GM19193 (cell line): ENCODE data around the gene PSMD4.

Experiments used
- POLR2A ChIP-seq: IDR thresholded peaks from 4 replicates; pipeline ENCODE4 v1.6.1; 2011; ENCODE audit not compliant: insufficient read depth, insufficient read length; ENCODE audit errors: extremely low read depth

The PSMD4 gene

DNA sequence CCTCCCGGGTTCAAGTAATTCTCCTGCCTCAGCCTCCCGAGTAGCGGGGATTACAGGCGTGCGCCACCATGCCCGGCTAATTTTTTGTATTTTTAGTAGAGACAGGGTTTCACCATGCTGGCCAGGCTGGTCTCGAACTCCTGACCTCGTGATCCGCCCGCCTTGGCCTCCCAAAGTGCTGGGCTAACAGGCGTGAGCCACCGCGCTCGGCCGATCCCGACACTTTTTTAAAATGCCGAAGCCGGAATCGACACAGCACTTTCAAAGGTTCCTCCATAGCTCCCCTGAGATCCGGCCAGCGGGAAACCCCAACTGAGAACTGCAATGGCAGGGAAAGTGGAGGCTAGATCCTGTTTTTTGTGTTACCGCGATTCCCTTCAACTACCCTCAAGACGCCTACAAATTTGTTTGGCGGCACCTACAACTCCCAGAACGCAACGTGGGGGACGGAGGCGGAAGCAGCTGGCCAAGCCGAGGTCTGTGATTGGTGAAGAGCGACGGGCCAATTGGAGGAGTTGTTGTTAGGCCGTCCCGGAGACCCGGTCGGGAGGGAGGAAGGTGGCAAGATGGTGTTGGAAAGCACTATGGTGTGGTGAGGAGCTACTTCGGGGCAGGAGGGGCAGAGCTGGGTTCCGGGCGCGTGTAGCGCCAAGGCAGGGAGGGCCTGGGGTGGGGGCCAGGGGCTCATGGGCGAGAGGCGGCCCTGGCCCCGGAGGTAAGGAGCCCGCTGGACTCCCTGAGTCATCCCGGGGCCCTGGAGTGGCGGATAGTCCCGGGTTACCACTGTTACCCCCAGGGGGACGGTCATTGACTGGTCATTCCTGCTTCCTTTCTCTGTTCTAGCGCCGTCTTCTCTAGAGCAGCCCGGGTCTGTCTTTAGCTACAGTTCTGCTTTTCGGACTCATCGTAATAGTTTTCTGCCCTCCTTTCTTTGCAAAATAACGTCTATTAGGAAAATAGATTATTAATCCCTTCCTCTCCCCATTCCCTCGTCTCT is at the start of gene PSMD4:
Gene PSMD4 (plus strand): TSS at position 518 of the 997 bp plus-strand sequence. CDS start 49 bp downstream, at position 567.
- TF ChIP-seq POLR2A, result peak; percentile 90

DNA sequence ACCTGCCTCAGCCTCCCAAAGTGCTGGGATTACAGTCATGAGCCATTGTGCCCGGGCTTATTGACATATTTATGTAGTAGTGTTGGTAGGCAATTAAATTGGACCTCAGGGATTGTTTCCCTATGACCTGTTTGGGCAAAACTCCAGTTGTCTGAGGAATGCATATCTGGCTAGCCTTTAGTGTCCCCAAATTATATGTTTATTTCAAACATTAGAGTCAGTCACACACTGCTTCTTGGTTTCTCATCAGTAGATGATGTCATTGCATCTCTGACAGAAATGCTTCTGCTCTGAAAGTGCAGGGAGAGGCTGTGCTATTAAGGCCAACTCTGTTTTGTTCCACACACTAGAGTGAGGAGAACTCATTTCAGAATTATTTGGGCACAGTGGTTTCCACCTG is 43.7 kb upstream of the PSMD4 start:
- TF ChIP-seq POLR2A, result no peak

DNA sequence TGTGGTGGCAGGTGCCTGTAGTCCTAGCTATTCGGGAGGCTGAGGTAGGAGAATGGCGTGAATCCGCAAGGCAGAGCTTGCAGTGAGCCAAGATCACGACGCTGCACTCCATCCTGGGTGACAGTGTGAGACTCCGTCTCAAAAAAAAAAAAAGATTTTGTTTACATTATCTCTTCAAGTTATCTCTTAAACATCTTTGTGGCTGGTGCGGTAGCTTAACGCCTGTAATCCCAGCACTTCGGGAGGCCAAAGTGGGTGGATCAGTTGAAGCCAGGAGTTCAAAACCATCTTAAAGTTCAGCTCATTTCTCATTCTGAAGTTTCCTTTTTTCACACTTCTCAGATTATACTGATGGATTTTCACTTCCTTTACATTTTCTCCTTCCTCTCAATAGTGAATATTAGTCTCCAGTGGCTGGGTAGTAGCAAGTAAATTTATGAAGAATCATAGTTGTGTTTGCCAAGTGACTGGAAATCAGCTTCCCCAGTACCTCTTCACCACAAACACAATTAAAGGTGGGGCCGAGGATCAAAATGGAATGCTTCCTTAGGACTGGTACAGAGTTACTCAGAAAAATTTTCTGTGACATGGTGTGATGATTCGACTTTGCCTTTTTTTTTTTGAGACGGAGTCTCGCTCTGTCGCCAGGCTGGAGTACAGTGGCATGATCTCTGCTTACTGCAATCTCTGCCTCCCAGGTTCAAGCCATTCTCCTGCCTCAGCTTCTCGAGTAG is 42.4 kb upstream of the PSMD4 start:
- no peak for TF ChIP-seq POLR2A

DNA sequence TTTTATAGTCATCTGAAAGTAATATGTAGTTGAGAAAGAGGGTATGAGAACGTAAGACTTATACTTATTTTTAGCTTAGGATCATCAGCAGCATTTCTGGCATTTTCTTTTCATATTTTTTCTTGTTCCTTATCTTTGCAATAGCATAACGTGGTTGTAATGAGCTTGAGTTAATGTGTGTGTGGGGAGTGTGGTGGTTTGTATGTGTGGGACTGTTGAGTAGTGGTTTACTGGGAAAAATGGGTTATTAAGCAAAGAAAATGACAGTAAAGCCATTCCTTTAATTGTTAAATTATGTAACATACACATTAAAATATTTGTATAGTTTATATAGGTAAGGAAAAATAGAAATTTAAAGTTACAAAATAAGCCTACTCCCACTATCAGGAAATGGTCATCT is 41.0 kb upstream of the PSMD4 start:
- no peak for TF ChIP-seq POLR2A

DNA sequence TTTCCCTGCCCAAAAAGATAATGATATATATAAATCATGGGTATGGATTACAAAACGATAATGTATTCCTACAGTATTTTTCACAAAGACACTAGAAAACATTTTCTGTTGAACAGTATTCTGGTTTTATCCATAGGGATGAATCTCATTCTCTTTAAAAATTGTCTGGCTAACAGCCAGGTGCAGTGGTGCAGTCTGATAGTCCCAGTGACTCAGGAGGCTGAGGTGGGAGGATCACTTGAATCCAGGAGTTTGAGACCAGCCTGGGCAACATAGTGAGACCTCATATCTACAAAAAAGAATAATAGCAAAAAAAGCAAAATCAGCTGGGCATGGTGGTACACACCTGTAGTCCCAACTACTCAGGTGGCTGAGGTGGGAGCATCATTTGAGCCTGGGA is 32.9 kb upstream of the PSMD4 start:
- TF ChIP-seq POLR2A, result no peak

DNA sequence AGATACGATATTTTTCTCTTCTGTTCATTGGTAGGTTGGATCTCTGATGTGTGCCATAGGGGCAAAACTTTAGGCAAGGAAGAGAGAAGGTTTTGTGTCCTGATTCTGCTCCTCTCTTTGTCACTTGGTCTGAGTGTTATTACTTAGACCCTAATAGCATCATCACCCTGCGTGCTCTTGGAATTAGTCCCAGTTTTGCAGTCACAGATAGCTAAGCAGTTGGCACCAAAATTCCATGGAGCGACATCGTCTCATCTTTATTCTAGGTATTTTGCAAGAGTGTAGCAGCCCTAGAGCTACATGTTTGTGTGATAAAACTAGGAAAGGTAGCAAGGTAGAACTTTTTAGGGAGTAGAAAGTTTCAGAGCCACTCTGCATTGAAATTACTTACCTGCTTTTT is 32.4 kb upstream of the PSMD4 start:
- TF ChIP-seq POLR2A, result no peak

DNA sequence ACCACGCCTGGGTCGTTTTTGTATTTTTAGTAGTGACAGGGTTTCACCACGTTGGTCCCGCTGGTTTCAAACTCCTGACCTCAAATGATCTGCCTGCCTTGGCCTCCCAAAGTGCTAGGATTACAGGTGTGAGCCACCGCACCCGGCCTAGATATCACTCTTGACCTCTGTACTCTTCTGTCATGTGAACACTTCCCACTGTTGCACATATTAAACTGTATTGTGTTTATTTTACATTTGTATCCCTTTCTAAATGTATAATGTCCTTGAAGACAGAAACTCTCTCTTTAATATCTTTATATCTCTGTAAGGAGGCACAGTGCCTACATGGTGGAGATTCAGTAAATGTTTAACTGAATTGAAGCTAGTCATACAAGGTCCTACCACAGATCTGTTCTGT is 19.3 kb upstream of the PSMD4 start:
- TF ChIP-seq POLR2A, result no peak

DNA sequence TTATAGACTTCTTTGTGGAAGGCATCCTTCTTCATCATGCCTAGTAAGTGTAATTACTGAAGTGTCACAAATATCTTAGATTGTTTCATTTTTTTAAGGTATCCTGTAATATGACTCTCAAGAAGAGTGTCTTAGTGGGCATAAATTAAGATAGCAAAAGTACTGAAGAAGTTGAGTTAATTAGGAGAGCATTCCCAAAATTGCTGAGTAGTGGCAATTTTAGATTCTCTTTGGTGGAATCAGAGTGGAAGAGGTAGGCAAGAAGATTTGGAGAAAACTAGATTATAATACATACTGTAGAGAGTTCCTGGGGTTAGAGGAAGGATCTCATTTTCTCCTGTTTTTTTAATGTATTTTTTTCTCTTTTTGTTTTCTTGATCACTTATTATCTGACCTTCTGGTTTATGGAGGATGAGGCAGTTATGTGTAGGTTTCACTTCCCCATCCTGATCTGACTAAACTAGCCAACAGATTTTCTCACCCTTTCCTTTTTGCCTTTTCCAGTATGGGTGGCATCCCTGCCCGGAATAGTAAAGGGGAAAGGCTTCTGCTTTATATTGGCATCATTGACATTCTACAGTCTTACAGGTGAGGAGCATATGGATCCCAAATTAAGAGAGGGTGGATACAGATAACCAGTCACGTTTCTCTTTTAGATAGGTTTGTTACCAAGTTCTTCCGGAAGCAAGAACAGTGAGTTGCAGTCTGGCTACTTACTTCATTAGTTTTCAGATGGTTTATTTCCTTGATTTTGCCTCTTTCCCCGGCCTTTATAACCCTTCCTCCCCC is 16.7 kb upstream of the PSMD4 start:
- no peak for TF ChIP-seq POLR2A

DNA sequence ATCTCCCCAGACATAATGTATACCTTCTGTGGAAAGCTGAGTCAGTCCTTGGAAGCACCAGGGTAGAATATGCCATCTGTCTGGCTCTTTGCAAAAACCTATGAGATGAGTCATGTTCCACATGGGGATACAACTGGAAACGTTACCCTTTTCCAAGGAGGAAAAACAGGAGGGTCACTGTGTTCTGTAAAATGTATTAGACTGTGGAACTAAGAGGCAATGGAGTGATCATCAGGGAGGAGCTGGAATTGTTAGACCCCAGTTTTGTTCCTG is 16.1 kb upstream of the PSMD4 start:
- no peak for TF ChIP-seq POLR2A

DNA sequence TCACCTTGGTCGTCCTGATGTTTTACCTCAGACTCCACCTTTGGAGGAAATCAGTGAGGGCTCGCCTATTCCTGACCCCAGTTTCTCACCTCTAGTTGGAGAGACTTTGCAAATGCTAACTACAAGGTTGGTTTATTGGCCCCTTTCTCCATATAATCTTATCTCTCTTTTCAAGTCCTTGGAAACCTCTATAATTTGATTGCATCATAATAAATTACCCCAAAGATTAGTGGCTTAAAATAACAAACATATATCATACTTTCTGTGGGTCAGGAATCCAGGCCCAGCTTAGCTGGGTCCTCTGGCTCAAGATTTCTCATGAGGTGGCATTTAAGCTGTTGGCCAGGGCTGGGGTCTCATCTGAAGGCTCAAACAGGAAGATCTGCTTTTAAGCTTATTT is 12.1 kb upstream of the PSMD4 start:
- no peak for TF ChIP-seq POLR2A

DNA sequence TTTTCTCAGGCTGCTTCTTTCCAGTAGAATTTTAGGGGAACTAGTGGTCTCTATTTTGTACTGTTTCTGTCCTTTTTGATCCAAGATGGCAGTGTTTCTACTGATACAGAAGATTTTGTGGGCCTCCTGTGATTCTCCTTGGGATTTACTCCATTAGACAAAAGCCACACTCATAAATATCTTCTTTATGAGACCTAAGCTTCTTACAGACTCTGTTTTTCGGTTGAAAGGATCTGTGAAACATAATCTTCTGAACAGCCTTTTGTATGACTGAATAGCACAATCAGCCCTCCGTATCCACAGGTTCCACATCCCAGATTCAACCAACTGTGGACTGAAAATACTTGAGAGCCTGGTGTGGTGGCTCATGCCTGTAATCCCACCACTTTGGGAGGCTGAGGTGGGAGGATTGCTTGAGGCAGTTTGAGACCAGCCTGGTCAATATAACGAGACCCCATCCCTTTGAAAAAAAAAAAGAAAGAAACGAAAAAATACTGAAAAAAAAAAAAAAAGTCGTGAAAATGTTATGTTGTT is 10.8 kb upstream of the PSMD4 start:
- TF ChIP-seq POLR2A, result no peak

DNA sequence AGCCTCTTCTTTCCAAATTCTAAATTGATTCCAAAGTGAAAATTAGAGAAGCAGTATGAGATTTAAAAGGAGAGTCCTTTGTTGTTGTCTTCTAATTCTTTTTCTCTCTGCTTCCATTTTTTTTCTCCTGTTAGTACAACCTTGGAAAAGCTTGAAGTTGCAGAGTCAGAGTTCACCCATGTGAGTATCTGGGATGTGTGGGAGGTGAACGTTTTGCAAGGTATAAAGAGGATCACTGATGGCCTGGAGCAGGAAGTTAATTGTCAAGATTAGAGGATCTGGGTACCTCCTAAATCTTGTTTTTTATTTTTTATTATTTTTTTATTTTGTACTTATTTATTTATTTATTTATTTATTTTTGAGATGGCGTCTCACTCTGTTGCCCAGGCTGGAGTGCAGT is 7.7 kb upstream of the PSMD4 start:
- no peak for TF ChIP-seq POLR2A

DNA sequence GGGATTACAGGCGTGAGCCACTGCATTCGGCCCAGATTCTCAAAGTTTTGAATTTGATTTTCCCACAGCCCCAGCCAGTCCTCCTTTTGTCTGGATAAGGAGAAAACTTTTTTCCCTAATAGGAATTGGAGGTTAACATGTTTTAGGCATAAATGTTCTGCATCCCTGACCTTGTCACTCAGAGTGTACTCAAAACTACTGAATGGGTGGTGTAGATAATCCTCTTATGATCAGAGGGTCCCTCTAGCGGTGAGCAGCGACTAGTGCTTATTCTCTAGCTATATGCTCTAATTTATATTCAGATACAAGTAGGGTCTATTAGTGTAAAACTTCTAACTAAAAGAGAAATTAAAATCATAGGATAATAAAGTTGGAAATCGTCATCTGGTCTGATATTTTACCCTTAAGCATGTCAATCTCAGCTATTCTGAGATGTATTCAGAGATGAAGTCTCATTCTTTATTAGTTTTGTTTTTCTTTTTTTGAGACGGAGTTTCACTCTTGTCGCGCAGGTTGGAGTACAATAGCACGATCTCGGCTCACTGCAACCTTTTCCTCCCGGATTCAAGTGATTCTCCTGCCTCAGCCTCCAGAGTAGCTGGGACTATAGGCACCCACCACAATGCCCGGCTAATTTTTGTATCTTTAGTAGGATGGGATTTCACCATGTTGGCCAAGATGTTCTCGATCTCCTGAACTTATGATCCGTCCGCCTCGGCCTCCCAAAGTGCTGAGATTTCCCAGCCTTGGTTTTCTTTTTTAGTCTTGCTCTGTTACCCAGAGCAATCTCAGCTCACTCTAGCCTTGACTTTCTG is 2.7 kb upstream of the PSMD4 start:
- TF ChIP-seq POLR2A, result no peak

DNA sequence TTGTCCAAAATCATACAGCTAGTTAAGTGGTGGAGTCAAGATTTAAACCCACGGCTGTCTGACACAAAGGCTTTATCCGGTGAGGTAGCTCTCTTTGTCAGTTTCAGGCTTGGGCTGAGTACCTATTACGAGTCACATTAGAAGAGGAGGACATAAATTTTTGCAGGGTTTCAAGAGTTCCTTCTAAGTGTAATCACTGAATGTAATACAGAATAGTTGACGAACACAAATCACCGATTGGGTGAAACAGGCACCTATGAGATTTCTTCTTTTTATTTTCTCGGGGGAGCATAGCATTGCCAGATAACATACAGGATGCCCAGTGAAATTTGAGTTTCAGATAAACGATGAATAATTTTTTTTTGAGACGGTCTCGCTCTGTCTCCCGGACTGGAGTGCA is 847 bp downstream of the PSMD4 start:
- no peak for TF ChIP-seq POLR2A
